A549 (cell line): ENCODE data around the gene FRS2.

Experiments
- CBX8 ChIP-seq: fragments of 200-600 bp; sonication (generic); IDR thresholded peaks from 2 replicates; pipeline ENCODE4 v1.6.1; 2016
- CTCF ChIP-seq: fragments of >200 bp; sonication (Bioruptor Twin); formaldehyde crosslinking; IDR thresholded peaks from 3 replicates; pipeline ENCODE4 v1.5.1; 2016
- HDAC2 ChIP-seq: fragments of 200-600 bp; sonication (generic); IDR thresholded peaks from 2 replicates; pipeline ENCODE4 v1.6.1; 2016
- JUNB ChIP-seq: fragments of >200 bp; sonication (Bioruptor Twin); formaldehyde crosslinking; IDR thresholded peaks from 2 replicates; pipeline ENCODE4 v1.6.1; 2016
- MAX ChIP-seq: IDR thresholded peaks from 2 replicates; pipeline ENCODE4 v1.6.1; 2012
- POLR2A ChIP-seq: IDR thresholded peaks from 2 replicates; pipeline ENCODE4 v1.6.1; 2012; ENCODE audit warnings: mild to moderate bottlenecking, low read length
- REST ChIP-seq: fragments of 200-600 bp; sonication (generic); IDR thresholded peaks from 2 replicates; pipeline ENCODE4 v1.6.1; 2016; ENCODE audit warnings: antibody characterized with exemption, mild to moderate bottlenecking, moderate library complexity
- TP53 ChIP-seq: fragments of 250-450 bp; sonication (Bioruptor Pico); IDR thresholded peaks from 2 replicates; pipeline ENCODE4 v1.5.0; 2021; ENCODE audit warnings: mild to moderate bottlenecking, moderate library complexity
- TF ChIP-seq, protein P1 (sequence below): fragments of 250-450 bp; sonication (Bioruptor Pico); IDR thresholded peaks from 2 replicates; pipeline ENCODE4 v1.5.0; 2021; ENCODE audit warnings: mild to moderate bottlenecking, moderate library complexity, borderline replicate concordance

DNA sequence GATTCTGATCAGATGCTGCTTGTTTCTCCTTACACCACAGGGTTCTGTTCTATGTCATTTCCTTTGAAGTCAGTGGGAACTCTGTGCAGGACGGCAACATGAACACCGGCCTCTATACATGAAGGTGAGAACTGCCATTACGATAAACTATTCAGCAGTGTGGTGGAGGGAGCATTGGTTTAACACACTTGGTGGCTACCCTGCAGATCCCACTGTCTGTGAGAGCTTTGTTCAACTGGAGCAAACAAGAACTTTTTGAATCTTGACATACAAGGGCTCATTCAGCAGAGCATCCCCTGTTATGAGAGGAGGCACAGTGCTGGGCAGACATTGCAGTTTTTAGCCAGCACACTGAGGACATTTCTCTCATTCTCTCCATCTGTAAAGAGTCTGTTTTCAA, 10.7 kb upstream of the FRS2 start:
- TF ChIP-seq CTCF (no peak), REST (no peak), POLR2A (no peak), HDAC2 (no peak), JUNB (no peak), TP53 (CRISPR knock-in tag) (no peak), CBX8 (no peak), MAX (no peak)
- TF ChIP-seq, protein P1, sequence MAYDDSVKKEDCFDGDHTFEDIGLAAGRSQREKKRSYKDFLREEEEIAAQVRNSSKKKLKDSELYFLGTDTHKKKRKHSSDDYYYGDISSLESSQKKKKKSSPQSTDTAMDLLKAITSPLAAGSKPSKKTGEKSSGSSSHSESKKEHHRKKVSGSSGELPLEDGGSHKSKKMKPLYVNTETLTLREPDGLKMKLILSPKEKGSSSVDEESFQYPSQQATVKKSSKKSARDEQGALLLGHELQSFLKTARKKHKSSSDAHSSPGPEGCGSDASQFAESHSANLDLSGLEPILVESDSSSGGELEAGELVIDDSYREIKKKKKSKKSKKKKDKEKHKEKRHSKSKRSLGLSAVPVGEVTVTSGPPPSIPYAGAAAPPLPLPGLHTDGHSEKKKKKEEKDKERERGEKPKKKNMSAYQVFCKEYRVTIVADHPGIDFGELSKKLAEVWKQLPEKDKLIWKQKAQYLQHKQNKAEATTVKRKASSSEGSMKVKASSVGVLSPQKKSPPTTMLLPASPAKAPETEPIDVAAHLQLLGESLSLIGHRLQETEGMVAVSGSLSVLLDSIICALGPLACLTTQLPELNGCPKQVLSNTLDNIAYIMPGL, result no peak
